Pancreas (tissue), 10 donors: ENCODE results near the gene PATL2. TPM values are rescaled to one million over a fixed set of nuclear protein-coding genes. Genes with fewer than 3 reads are reported as not detected.
"Not testable (repeated sequence)": the region's sequence is repeated elsewhere in the genome, so short reads cannot be mapped to it uniquely, and the experiment has no call there.

Source experiments
- ATAC-seq, 4 donors: fragments of 200-7000 bp; cut with Tn5 transposase; one replicate each; pipeline versions ENCODE4 v1.8.0 to v1.9.1; 2020; ENCODE audit warnings: mild to moderate bottlenecking in 4 of 4, moderate library complexity in 4 of 4
- DNase-seq, 6 donors: peaks; one replicate each; pipeline ENCODE4 v3.0.0-alpha.2; 2020
- FAIRE-seq: peaks from 2 replicates; lab custom pipeline; 2012; peaks lifted over from hg19 to GRCh38; lab: Jason Lieb, UNC
- H3K27ac ChIP-seq, 4 donors: fragments of 200-600 bp; sonication (generic); 1 replicate in 3 of 4; 2 replicates in 1 of 4; pipeline versions ENCODE4 v1.5.0 to v1.8.0; 2020
- H3K27me3 ChIP-seq, 4 donors: fragments of 200-600 bp; one replicate each; pipeline ENCODE4 v1.8.0; 2021
- H3K36me3 ChIP-seq, 3 donors: fragments of 200-600 bp; sonication (generic) in 1 of 3; one replicate each; pipeline versions ENCODE4 v1.5.0 to v1.8.0; 2020 to 2021
- H3K4me1 ChIP-seq, 3 donors: fragments of 200-600 bp; one replicate each; pipeline ENCODE4 v1.8.0; 2021
- H3K4me3 ChIP-seq, 4 donors: fragments of 200-600 bp; sonication (generic) in 2 of 4; one replicate each; pipeline versions ENCODE4 v1.5.0 to v1.8.0; 2020 to 2021
- H3K9me3 ChIP-seq, 4 donors: fragments of 200-600 bp; one replicate each; pipeline ENCODE4 v1.8.0; 2021
- WGBS, 2 donors: extraction: QIAGEN DNeasy Blood & Tissue Kit; methylation state at CpG; one replicate each; pipeline ENCODE4 v1.1.7; 2013; 5-methylcytosine and 5-hydroxymethylcytosine counted together
- intact Hi-C, 3 donors: fragments of 100-400 bp; cut with DNase I; formaldehyde crosslinking; loops; one replicate each; pipeline versions ENCODE4 v1.11.1 to v1.14.2; 2022
- polyA plus RNA-seq, 2 donors: library from polyadenylated mRNA; stranded (reverse); fragments of 200-250 nt; gene quantifications; one replicate each; pipeline ENCODE4 v1.2.3, GENCODE V29; 2013
- total RNA-seq, 6 donors: library from RNA; stranded (reverse); fragmentation: NEBNext Ultra II Directional in 4 of 6; extraction: Animal tissue kit (Norgen Biotek cat#: 25700) in 4 of 6; gene quantifications; one replicate each; pipeline versions ENCODE4 v1.2.1 to v1.2.4, GENCODE V29; 2021 to 2023
- TF ChIP-seq, protein P1 (sequence below), 4 donors: fragments of 200-600 bp; sonication (generic) in 3 of 4; IDR thresholded peaks; one replicate each; pipeline versions ENCODE4 v1.5.0 to v1.8.0; 2021; ENCODE audit warnings: antibody characterized with exemption in 4 of 4
- donor health status: healthy with polysubstance abuse.
- donor health status: DM: no; HTN: no; CAD: no; lungs with moderate emphysema.
- donor health status: DM: no; HTN: no; CAD: no.
- donor health status: control.
- donor health status: control.
- donor health status: Bipolar disorder and iron deficiency.
- donor health status: DM: yes; HTN: yes; CAD: no.
- donor health status: DM: no; HTN: no; CAD: no.
- donor health status: DM: no; HTN: no; CAD: no.
- donor health status: DM: yes; HTN: yes; CAD: no.

Gene PATL2
- total and polyA plus RNA-seq, 8 donors: 0.24 to 1.6 (median 0.63) TPM

DNA sequence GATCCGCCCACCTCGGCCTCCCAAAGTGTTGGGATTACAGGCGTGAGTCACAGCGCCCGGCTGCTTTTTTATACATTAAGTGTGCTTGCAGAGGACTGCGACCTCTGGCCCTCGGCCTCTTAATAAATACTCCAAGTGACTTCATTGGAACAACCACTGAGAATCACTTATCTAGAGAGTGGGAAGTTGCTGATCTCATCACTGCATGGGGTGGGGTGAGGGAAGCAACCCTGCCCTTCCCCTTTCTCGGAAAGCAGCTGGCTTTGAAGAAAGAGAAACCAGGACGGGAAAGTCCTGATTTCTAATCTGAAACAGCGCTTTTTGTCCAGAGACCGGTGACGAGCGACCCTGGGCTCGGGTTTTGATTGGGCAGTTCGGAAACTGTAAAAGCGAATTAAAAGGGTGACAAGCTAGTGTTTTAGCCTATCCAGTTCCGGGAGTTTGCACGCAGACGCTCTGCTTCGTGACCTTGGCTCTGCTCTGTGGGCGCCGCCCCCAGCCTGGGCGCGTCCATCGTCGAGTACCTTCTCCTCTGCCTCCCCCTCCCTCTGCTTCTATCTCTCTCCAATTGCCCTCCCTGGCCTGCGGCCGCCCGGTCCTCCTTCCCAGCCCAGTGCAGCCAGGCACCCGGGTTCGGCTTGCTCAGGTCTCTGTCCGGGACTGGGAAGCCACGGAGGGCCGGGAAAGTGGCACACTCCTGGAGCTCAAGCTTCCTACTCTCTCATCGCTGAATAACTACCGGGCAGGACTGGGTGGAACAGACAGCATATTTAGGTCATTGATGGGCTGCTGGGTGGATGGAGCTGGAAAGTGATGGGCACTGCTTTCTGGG is 17.7 kb upstream of the PATL2 start:
- H3K4me3 ChIP-seq: peak overlapping the region; percentile 53 to 65 (median 59)
- peak overlapping the region; percentile 86 to 97 (median 95) for H3K27ac ChIP-seq
- no peaks in the 10 kb centered on the region for H3K27me3 ChIP-seq
- ATAC-seq (peak; percentile 92 to 96 (median 94)), FAIRE-seq (peak; percentile 98), DNase-seq (peak; percentile 89 to 95 (median 94))
- WGBS, 2 donors: 0 to 1% methylated on average over 35 to 36 of the region's 36 CpGs
- peaks cover 0 to 19% (median 0%) of the 10 kb centered on the region in 3 donors for H3K4me1 ChIP-seq
- H3K36me3 ChIP-seq: no peaks in the 10 kb centered on the region
- intact Hi-C loops: no loop called here
- TF ChIP-seq, protein P1, sequence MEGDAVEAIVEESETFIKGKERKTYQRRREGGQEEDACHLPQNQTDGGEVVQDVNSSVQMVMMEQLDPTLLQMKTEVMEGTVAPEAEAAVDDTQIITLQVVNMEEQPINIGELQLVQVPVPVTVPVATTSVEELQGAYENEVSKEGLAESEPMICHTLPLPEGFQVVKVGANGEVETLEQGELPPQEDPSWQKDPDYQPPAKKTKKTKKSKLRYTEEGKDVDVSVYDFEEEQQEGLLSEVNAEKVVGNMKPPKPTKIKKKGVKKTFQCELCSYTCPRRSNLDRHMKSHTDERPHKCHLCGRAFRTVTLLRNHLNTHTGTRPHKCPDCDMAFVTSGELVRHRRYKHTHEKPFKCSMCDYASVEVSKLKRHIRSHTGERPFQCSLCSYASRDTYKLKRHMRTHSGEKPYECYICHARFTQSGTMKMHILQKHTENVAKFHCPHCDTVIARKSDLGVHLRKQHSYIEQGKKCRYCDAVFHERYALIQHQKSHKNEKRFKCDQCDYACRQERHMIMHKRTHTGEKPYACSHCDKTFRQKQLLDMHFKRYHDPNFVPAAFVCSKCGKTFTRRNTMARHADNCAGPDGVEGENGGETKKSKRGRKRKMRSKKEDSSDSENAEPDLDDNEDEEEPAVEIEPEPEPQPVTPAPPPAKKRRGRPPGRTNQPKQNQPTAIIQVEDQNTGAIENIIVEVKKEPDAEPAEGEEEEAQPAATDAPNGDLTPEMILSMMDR (IDR thresholded peaks at IDR 0.05): no peak
- no peaks in the 10 kb centered on the region for H3K9me3 ChIP-seq

DNA sequence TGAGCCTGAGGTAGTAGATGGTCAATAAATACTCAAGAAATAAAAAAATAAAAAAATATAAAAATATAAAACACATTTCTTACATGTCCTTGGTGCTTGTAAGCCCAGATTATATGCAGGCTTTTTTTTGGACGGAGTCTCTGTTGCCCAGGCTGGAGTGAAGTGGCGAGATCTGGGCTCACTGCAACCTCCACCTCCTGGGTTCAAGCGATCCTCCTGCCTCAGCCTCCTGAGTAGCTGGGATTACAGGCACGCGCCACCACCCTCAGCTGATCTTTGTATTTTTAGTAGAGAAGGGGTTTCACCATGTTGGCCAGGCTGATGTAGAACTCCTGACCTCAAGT is 17.1 kb upstream of the PATL2 start:
- H3K9me3 ChIP-seq, intact Hi-C loops, ATAC-seq, H3K27me3 ChIP-seq, FAIRE-seq, DNase-seq, H3K36me3 ChIP-seq: not testable (repeated sequence)
- peaks cover 0 to 19% (median 0%) of the 10 kb centered on the region in 3 donors for H3K4me1 ChIP-seq
- peak overlapping the region in 3 of 4 donors; percentile 26 to 65 (median 61) for H3K4me3 ChIP-seq
- WGBS, 2 donors: 66 to 73% methylated on average over 5 of the region's 5 CpGs
- peak overlapping the region; percentile 86 to 97 (median 95) for H3K27ac ChIP-seq

DNA sequence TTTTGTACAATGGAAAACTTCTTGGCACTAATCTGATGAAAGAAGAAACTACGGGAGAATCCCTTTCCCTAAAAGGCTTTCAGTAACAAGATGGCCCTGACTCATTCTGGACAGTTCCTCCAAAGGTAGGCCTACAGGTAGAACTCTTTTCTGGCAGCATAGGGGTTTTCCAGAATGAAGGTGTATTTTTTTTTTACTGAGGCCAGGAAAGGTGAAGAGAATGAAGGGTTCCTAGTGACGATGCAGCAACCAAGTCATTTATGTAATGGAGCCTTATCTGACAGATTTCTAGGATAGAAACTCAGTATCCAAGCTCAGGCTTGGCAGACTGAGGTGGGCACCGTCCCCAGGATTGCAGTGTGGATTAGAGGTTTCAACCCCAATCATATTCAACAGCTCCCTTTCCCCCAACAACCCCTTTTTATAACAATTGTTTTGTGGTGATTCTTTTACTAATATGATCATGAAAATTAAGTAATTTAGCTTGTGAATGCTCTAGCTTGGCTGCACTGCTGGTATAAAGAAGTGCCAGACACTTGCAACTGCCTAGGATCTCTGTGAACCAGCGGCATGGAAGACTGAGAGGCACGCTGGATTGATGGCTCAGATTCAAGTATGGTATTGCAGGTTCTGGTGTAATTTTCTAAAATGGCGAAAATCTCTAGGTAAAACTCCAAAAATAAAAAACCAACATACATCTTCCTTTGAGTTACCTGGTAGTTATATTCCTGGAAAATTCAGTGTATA is 16.5 kb upstream of the PATL2 start:
- TF ChIP-seq, protein P1 (IDR thresholded peaks at IDR 0.05): no peak
- no peak overlapping the region for H3K4me3 ChIP-seq
- FAIRE-seq (no peak), DNase-seq (no peak), ATAC-seq (no peak)
- no peaks in the 10 kb centered on the region for H3K9me3 ChIP-seq
- H3K27me3 ChIP-seq: no peaks in the 10 kb centered on the region
- intact Hi-C loops: no loop called here
- 88 to 89% methylated on average over 6 of the region's 6 CpGs for WGBS, 2 donors
- peaks cover 0 to 19% (median 0%) of the 10 kb centered on the region in 3 donors for H3K4me1 ChIP-seq
- H3K36me3 ChIP-seq: no peaks in the 10 kb centered on the region
- H3K27ac ChIP-seq: peak overlapping the region; percentile 86 to 97 (median 95)

DNA sequence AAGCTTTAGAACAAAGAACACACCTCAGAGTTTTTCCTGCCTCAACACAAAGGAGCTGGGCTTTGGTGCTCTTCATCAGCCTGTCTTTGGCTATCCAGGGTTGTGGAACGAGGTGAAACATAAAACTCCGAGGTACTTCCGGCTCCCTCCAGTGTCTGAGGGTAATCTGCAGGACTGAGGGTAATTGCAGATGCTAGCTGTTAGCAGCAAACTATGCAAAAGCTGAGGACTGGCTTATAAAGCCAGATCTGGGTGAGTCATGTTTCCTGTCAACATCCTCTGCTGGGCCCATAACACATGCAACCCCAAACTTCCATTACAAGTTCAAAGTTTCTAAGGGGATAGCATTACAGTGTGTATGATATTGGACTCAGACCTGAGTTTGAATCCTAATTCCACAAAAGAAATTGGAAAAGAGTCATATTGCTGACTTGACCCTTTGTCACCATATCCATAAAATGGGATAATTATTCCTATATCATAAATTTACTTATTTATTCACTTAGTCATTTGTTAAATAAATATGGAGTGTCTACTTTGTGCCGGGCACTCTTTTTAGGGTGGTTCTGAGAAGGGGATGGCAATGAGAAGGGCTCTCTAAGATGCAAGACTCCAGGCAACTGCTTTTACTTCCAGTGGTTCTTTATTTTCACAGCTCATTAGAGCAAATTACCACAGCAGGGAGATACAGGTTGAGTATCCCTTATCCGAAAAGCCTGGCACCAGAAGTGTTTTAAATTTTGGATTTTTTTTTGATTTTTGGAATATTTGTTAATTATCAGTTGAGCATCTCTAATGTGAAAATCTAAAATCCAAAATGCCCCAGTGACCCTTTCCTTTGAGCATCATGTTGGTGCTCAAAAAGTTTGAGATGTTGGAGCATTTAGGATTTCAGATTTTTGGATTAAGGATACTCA is 15.7 kb upstream of the PATL2 start:
- DNase-seq (peak in 1 of 6 donors; percentile 26), ATAC-seq (peak in 2 of 4 donors; percentile 3 to 34), FAIRE-seq (no peak)
- Histone ChIP-seq H3K4me3 (no peak overlapping the region), H3K4me1 (peaks cover 0 to 19% (median 0%) of the 10 kb centered on the region in 3 donors), H3K27me3 (no peaks in the 10 kb centered on the region), H3K36me3 (no peaks in the 10 kb centered on the region), H3K9me3 (no peaks in the 10 kb centered on the region), H3K27ac (peak overlapping the region in 2 of 4 donors; percentile 96 to 97)
- TF ChIP-seq, protein P1 (IDR thresholded peaks at IDR 0.05): no peak
- intact Hi-C loops: no loop called here
- 66 to 74% methylated on average over 5 of the region's 5 CpGs for WGBS, 2 donors
